Endodermal cell (in vitro differentiated cells): Measurements from ENCODE around the gene EDNRA. TPM values are rescaled to one million over a fixed set of nuclear protein-coding genes. Genes with fewer than 3 reads are reported as not detected.

ENCODE experiments used
- DNase-seq: peaks from one replicate; pipeline ENCODE4 v3.0.0-alpha.2; 2017
- H3K27ac ChIP-seq: 2 replicates; pipeline ENCODE4 v1.5.1; 2013; ENCODE audit warnings: mild to moderate bottlenecking, low read depth, low read length, moderate library complexity
- H3K27me3 ChIP-seq: 2 replicates; pipeline ENCODE4 v1.6.1; 2013; ENCODE audit warnings: mild to moderate bottlenecking, low read length, moderate library complexity; ENCODE audit not compliant: insufficient read depth, control insufficient read depth, poor library complexity, severe bottlenecking
- H3K36me3 ChIP-seq: 2 replicates; pipeline ENCODE4 v1.7.0; 2013; ENCODE audit warnings: mild to moderate bottlenecking, low read length, moderate library complexity; ENCODE audit not compliant: control insufficient read depth, insufficient read depth
- H3K4me1 ChIP-seq: one replicate; pipeline ENCODE4 v1.7.0; 2013; ENCODE audit warnings: low read length; ENCODE audit not compliant: control insufficient read depth, insufficient read depth
- H3K4me3 ChIP-seq: 2 replicates; pipeline ENCODE4 v1.5.1; 2013; ENCODE audit warnings: mild to moderate bottlenecking, low read length, moderate library complexity
- H3K9ac ChIP-seq: 2 replicates; pipeline ENCODE4 v1.6.1; 2013; ENCODE audit warnings: mild to moderate bottlenecking, low read length, moderate library complexity; ENCODE audit not compliant: poor library complexity, severe bottlenecking; ENCODE audit errors: extremely low read depth
- H3K9me3 ChIP-seq: 2 replicates; pipeline ENCODE4 v1.6.1; 2013; ENCODE audit warnings: mild to moderate bottlenecking, low read length, moderate library complexity; ENCODE audit not compliant: control insufficient read depth
- H3K27ac Mint-ChIP-seq: 2 replicates; pipeline ENCODE4 v1.8.0; 2020; ENCODE audit warnings: mixed read lengths
- H3K27me3 Mint-ChIP-seq: 2 replicates; pipeline ENCODE4 v1.8.0; 2021; ENCODE audit warnings: mild to moderate bottlenecking, mixed read lengths; ENCODE audit not compliant: insufficient read depth
- H3K36me3 Mint-ChIP-seq: 2 replicates; pipeline ENCODE4 v1.8.0; 2020; ENCODE audit warnings: low read depth, mixed read lengths
- H3K4me1 Mint-ChIP-seq: 2 replicates; pipeline ENCODE4 v1.8.0; 2020; ENCODE audit warnings: mixed read lengths
- H3K4me3 Mint-ChIP-seq: 2 replicates; pipeline ENCODE4 v1.8.0; 2020; ENCODE audit warnings: mild to moderate bottlenecking, moderate library complexity, mixed read lengths
- H3K9me3 Mint-ChIP-seq: 2 replicates; pipeline ENCODE4 v1.8.0; 2020; ENCODE audit warnings: mild to moderate bottlenecking, mixed read lengths
- CTCF ChIP-seq: fragments of 200-600 bp; sonication (generic); conservative IDR thresholded peaks from 2 replicates; pipeline ENCODE4 v1.5.0; 2021; ENCODE audit warnings: antibody characterized with exemption, mild to moderate bottlenecking
- WGBS, 2 experiments: methylation state at CpG; one replicate each; pipeline versions ENCODE4 v1.1.5 to v1.1.7; 2013; ENCODE audit warnings: missing lambda C conversion rate in 2 of 2, mixed read lengths in 1 of 2; ENCODE audit not compliant: insufficient coverage in 1 of 2, insufficient read length in 1 of 2; 5-methylcytosine and 5-hydroxymethylcytosine counted together
- total RNA-seq, 2 donors: library from RNA; stranded (reverse); fragmentation: NEBNext Ultra II Directional in 1 of 2; extraction: Animal tissue kit (Norgen Biotek cat#: 25700) in 1 of 2; gene quantifications; 2 replicates in 1 of 2; 3 replicates in 1 of 2; pipeline ENCODE4 v1.2.1, GENCODE V29; 2021

The EDNRA gene
- total RNA-seq, 2 donors from 2014 or later: 11.5 to 13.2 TPM

- H3K4me1 ChIP-seq: no peaks in the 10 kb centered on the region
- TF ChIP-seq CTCF: no peak
- no peak for DNase-seq
- H3K9ac ChIP-seq: no peak overlapping the region
- Mint-ChIP-seq H3K4me3 (no peak overlapping the region), H3K27ac (no peak overlapping the region), H3K4me1 (peaks cover 6% of the 10 kb centered on the region), H3K36me3 (no peaks in the 10 kb centered on the region), H3K9me3 (peaks cover 1% of the 10 kb centered on the region), H3K27me3 (peaks cover 27% of the 10 kb centered on the region)
- H3K27ac ChIP-seq: no peak overlapping the region
- H3K4me3 ChIP-seq: no peak overlapping the region
- no peaks in the 10 kb centered on the region for H3K36me3 ChIP-seq
- peaks cover 2% of the 10 kb centered on the region for H3K9me3 ChIP-seq
- H3K27me3 ChIP-seq: no peaks in the 10 kb centered on the region
Measured at GRCh38 chr4:147477439-147477838, 3.5 kb upstream of the EDNRA start.

GRCh38 chr4:147479376-147479775 is 1.5 kb upstream of the EDNRA start:
- Histone ChIP-seq H3K36me3 (peaks cover 3% of the 10 kb centered on the region), H3K9ac (no peak overlapping the region), H3K27ac (no peak overlapping the region), H3K9me3 (no peaks in the 10 kb centered on the region), H3K4me3 (no peak overlapping the region), H3K4me1 (no peaks in the 10 kb centered on the region), H3K27me3 (no peaks in the 10 kb centered on the region)
- peaks cover 30% of the 10 kb centered on the region for H3K27me3 Mint-ChIP-seq
- TF ChIP-seq CTCF: no peak
- no peaks in the 10 kb centered on the region for H3K36me3 Mint-ChIP-seq
- no peak overlapping the region for H3K27ac Mint-ChIP-seq
- no peaks in the 10 kb centered on the region for H3K9me3 Mint-ChIP-seq
- no peak overlapping the region for H3K4me3 Mint-ChIP-seq
- DNase-seq: no peak
- peaks cover 11% of the 10 kb centered on the region for H3K4me1 Mint-ChIP-seq
- WGBS, 2 experiments: 100% methylated on average over 2 of the region's 2 CpGs

- H3K4me1 Mint-ChIP-seq: peaks cover 11% of the 10 kb centered on the region
- peaks cover 7% of the 10 kb centered on the region for H3K36me3 ChIP-seq
- no peaks in the 10 kb centered on the region for H3K4me1 ChIP-seq
- no peaks in the 10 kb centered on the region for H3K36me3 Mint-ChIP-seq
- 88 to 93% methylated on average over 2 to 5 of the region's 5 CpGs for WGBS, 2 experiments
- no peak for TF ChIP-seq CTCF
- no peak overlapping the region for H3K27ac Mint-ChIP-seq
- peaks cover 29% of the 10 kb centered on the region for H3K27me3 Mint-ChIP-seq
- H3K9me3 Mint-ChIP-seq: no peaks in the 10 kb centered on the region
- no peak overlapping the region for H3K9ac ChIP-seq
- H3K9me3 ChIP-seq: no peaks in the 10 kb centered on the region
- no peak overlapping the region for H3K4me3 ChIP-seq
- no peak for DNase-seq
- no peaks in the 10 kb centered on the region for H3K27me3 ChIP-seq
- H3K27ac ChIP-seq: no peak overlapping the region
- H3K4me3 Mint-ChIP-seq: no peak overlapping the region
Measured at GRCh38 chr4:147479786-147480185, 1.1 kb upstream of the EDNRA start.
